Endothelial cell (in vitro differentiated cells): ENCODE data around the gene SNF8. TPM values are rescaled to one million over a fixed set of nuclear protein-coding genes. Genes with fewer than 3 reads are reported as not detected.
A peak's percentile ranks its signal among the peaks of the same experiment; 100 is the strongest.

Experiments used
- DNase-seq: peaks from one replicate; pipeline ENCODE4 v3.0.0; 2021; ENCODE audit warnings: low spot score
- H3K27ac Mint-ChIP-seq: one replicate; pipeline ENCODE4 v1.8.0; 2021; ENCODE audit warnings: mixed read lengths, inconsistent platforms; ENCODE audit not compliant: unreplicated experiment
- H3K27me3 Mint-ChIP-seq: one replicate; pipeline ENCODE4 v1.8.0; 2021; ENCODE audit warnings: mild to moderate bottlenecking, moderate library complexity, mixed read lengths, inconsistent platforms; ENCODE audit not compliant: unreplicated experiment
- H3K36me3 Mint-ChIP-seq: one replicate; pipeline ENCODE4 v1.8.0; 2021; ENCODE audit warnings: mild to moderate bottlenecking, low read depth, mixed read lengths, inconsistent platforms; ENCODE audit not compliant: unreplicated experiment
- H3K4me1 Mint-ChIP-seq: one replicate; pipeline ENCODE4 v1.8.0; 2021; ENCODE audit warnings: mild to moderate bottlenecking, mixed read lengths, inconsistent platforms; ENCODE audit not compliant: unreplicated experiment
- H3K4me3 Mint-ChIP-seq: one replicate; pipeline ENCODE4 v1.8.0; 2021; ENCODE audit warnings: mild to moderate bottlenecking, mixed read lengths, inconsistent platforms; ENCODE audit not compliant: unreplicated experiment
- H3K9me3 Mint-ChIP-seq: one replicate; pipeline ENCODE4 v1.8.0; 2021; ENCODE audit warnings: mixed read lengths, inconsistent platforms; ENCODE audit not compliant: unreplicated experiment
- CTCF ChIP-seq: fragments of 200-600 bp; sonication (generic); IDR thresholded peaks from one replicate; pipeline ENCODE4 v1.5.0; 2021; ENCODE audit warnings: antibody characterized with exemption; ENCODE audit not compliant: unreplicated experiment
- long read RNA-seq: library from polyadenylated mRNA; unstranded; transcript quantifications from one replicate; pipeline ENCODE4 v2.0.0, GENCODE V29; 2020; ENCODE audit not compliant: unreplicated experiment
- total RNA-seq: library from RNA; stranded (reverse); fragmentation: NEBNext Ultra II Directional; extraction: Animal tissue kit (Norgen Biotek cat#: 25700); gene quantifications from one replicate; pipeline ENCODE4 v1.2.1, GENCODE V29; 2021; ENCODE audit not compliant: unreplicated experiment

SNF8 gene
- total RNA-seq: 149 TPM
- long read RNA-seq, transcript SNF8-201 (8 exons, 951 nt): minor isoform, 5 of 74 reads
- long read RNA-seq, transcript SNF8-202 (8 exons, 2,319 nt): major isoform, 59 of 74 reads
- long read RNA-seq, partial matches to known transcripts: 3 of 74 reads
- long read RNA-seq, other reads (novel, unspliced or antisense): 6 of 74 reads

- H3K4me1 Mint-ChIP-seq: peaks cover 13% of the 10 kb centered on the region
- peak within 1 kb of the TSS; percentile 96 for H3K27ac Mint-ChIP-seq
- H3K36me3 Mint-ChIP-seq: peaks cover 6% of the 10 kb centered on the region
- no peak for TF ChIP-seq CTCF
- H3K27me3 Mint-ChIP-seq: peaks cover 5% of the 10 kb centered on the region
- peak; percentile 99 for DNase-seq
- no peaks in the 10 kb centered on the region for H3K9me3 Mint-ChIP-seq
- peak within 1 kb of the TSS; percentile 98 for H3K4me3 Mint-ChIP-seq
Observed at GRCh38 chr17:48944515-48945260, at the start of gene SNF8. TSS of gene SNF8 (minus strand) at chr17:48944842. CDS start at chr17:48944734, 108 bp downstream.

- Mint-ChIP-seq H3K4me1 (peaks cover 46% of the 10 kb centered on the region), H3K27me3 (peaks cover 19% of the 10 kb centered on the region), H3K9me3 (no peaks in the 10 kb centered on the region), H3K36me3 (peaks cover 8% of the 10 kb centered on the region), H3K27ac (peak overlapping the region; percentile 78), H3K4me3 (peak overlapping the region; percentile 31)
- no peak for DNase-seq
- no peak for TF ChIP-seq CTCF
Observed at GRCh38 chr17:48993951-48994350, 49.3 kb upstream of the SNF8 start.

GRCh38 chr17:48993305-48993704 lies 48.7 kb upstream of the SNF8 start:
- Mint-ChIP-seq H3K36me3 (peaks cover 3% of the 10 kb centered on the region), H3K9me3 (no peaks in the 10 kb centered on the region), H3K27ac (peak overlapping the region; percentile 61), H3K27me3 (peaks cover 14% of the 10 kb centered on the region), H3K4me3 (no peak overlapping the region), H3K4me1 (peaks cover 42% of the 10 kb centered on the region)
- DNase-seq: no peak
- no peak for TF ChIP-seq CTCF

DNA sequence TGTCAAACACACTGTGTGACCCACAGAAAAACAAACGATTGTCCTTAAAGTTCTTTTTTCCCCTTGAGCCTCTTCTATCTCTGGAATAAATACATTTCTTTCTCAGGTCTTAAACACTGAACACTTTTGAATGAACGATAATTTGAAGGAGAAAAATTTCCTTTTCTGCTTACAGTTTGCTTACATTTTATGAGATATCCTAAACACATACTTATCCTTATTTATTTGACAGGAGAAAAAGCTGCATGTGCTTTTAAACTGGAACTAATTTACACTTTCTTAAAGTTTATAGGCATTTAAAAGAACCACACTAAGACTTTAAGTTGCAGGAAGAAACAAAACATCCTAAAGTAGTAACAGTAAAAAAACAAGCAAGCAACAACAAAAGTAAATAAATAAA lies 47.8 kb upstream of the SNF8 start:
- H3K4me1 Mint-ChIP-seq: peaks cover 42% of the 10 kb centered on the region
- no peak overlapping the region for H3K4me3 Mint-ChIP-seq
- H3K27me3 Mint-ChIP-seq: peaks cover 13% of the 10 kb centered on the region
- DNase-seq: no peak
- TF ChIP-seq CTCF: no peak
- H3K27ac Mint-ChIP-seq: peak overlapping the region; percentile 87
- H3K36me3 Mint-ChIP-seq: peaks cover 3% of the 10 kb centered on the region
- no peaks in the 10 kb centered on the region for H3K9me3 Mint-ChIP-seq

- H3K9me3 Mint-ChIP-seq: no peaks in the 10 kb centered on the region
Observed at GRCh38 chr17:48990882-48991357, 46.3 kb upstream of the SNF8 start.

More at GRCh38 chr17:48990882-48991357, 46.3 kb upstream of the SNF8 start:
- DNase-seq: no peak
- Mint-ChIP-seq H3K27me3 (peaks cover 5% of the 10 kb centered on the region), H3K4me1 (peaks cover 36% of the 10 kb centered on the region), H3K27ac (peak overlapping the region; percentile 94), H3K36me3 (no peaks in the 10 kb centered on the region), H3K4me3 (peak overlapping the region; percentile 28)
- no peak for TF ChIP-seq CTCF
